Cardiac muscle cell (in vitro differentiated cells and primary cell): Measurements from ENCODE around the gene RYR1. TPM values are rescaled to one million over a fixed set of nuclear protein-coding genes. Genes with fewer than 3 reads are reported as not detected.
A peak's percentile ranks its signal among the peaks of the same experiment; 100 is the strongest.

ENCODE experiments used
- DNase-seq, 2 donors: peaks; one replicate each; pipeline versions ENCODE4 v3.0.0 to v3.0.0-alpha.2; 2010 to 2017; ENCODE audit warnings: low read depth in 1 of 2, low spot score in 1 of 2
- H3K27ac ChIP-seq: fragments of 200-600 bp; sonication (generic); 2 replicates; pipeline ENCODE4 v1.5.1; 2016
- H3K27me3 ChIP-seq: fragments of 200-600 bp; sonication (generic); 2 replicates; pipeline ENCODE4 v1.6.0; 2016; ENCODE audit warnings: control low read depth
- H3K36me3 ChIP-seq: fragments of 200-600 bp; sonication (generic); 2 replicates; pipeline ENCODE4 v1.5.1; 2016; ENCODE audit warnings: control low read depth
- H3K4me1 ChIP-seq: fragments of 200-600 bp; sonication (generic); 2 replicates; pipeline ENCODE4 v1.8.1; 2017; ENCODE audit warnings: low read depth, mild to moderate bottlenecking, mixed run types
- H3K4me3 ChIP-seq: fragments of 200-600 bp; sonication (generic); 2 replicates; pipeline ENCODE4 v1.5.1; 2016; ENCODE audit warnings: mild to moderate bottlenecking
- H3K9me3 ChIP-seq: fragments of 200-600 bp; sonication (generic); 2 replicates; pipeline ENCODE4 v1.5.1; 2017; ENCODE audit warnings: low read depth, mild to moderate bottlenecking, control low read depth
- CTCF ChIP-seq: IDR thresholded peaks from 2 replicates; pipeline ENCODE4 v1.5.1; 2012; ENCODE audit warnings: low read depth, mild to moderate bottlenecking, low read length
- polyA plus RNA-seq: library from polyadenylated mRNA; unstranded; fragments of >200 nt; fragmentation: Nextera tagmentation; extraction: Ambion mirVana; gene quantifications from 2 replicates; pipeline ENCODE4 v1.2.1, GENCODE V29; 2016
- total RNA-seq: library from RNA; depleted of rRNA; stranded (reverse); fragments of >200 nt; gene quantifications from 2 replicates; pipeline ENCODE4 v1.2.3, GENCODE V29; 2016

RYR1 gene
- total and polyA plus RNA-seq, 2 experiments from 2014 or later, result 0.71 to 12.8 TPM

GRCh38 chr19:38544569-38545315 lies 111.3 kb downstream of the RYR1 start:
- no peaks in the 10 kb centered on the region for H3K4me1 ChIP-seq
- TF ChIP-seq CTCF, result peak; percentile 58
- no peaks in the 10 kb centered on the region for H3K27me3 ChIP-seq
- H3K27ac ChIP-seq, result no peak overlapping the region
- DNase-seq, result peak in 1 of 2 donors; percentile 10
- no peaks in the 10 kb centered on the region for H3K9me3 ChIP-seq
- H3K4me3 ChIP-seq, result no peak overlapping the region
- no peaks in the 10 kb centered on the region for H3K36me3 ChIP-seq

GRCh38 chr19:38545596-38545995 lies 112.1 kb downstream of the RYR1 start:
- no peak for TF ChIP-seq CTCF
- Histone ChIP-seq H3K4me1 (no peaks in the 10 kb centered on the region), H3K27ac (no peak overlapping the region), H3K27me3 (no peaks in the 10 kb centered on the region), H3K9me3 (no peaks in the 10 kb centered on the region), H3K36me3 (no peaks in the 10 kb centered on the region), H3K4me3 (no peak overlapping the region)
- peak in 1 of 2 donors; percentile 26 for DNase-seq

GRCh38 chr19:38547421-38547820 lies 113.9 kb downstream of the RYR1 start:
- H3K36me3 ChIP-seq, result no peaks in the 10 kb centered on the region
- no peak overlapping the region for H3K27ac ChIP-seq
- H3K9me3 ChIP-seq, result no peaks in the 10 kb centered on the region
- H3K4me3 ChIP-seq, result no peak overlapping the region
- H3K4me1 ChIP-seq, result no peaks in the 10 kb centered on the region
- TF ChIP-seq CTCF, result no peak
- no peaks in the 10 kb centered on the region for H3K27me3 ChIP-seq
- no peak for DNase-seq

GRCh38 chr19:38549061-38549460 lies 115.6 kb downstream of the RYR1 start:
- no peak for DNase-seq
- H3K27ac ChIP-seq, result no peak overlapping the region
- H3K36me3 ChIP-seq, result no peaks in the 10 kb centered on the region
- no peaks in the 10 kb centered on the region for H3K4me1 ChIP-seq
- no peak for TF ChIP-seq CTCF
- no peaks in the 10 kb centered on the region for H3K27me3 ChIP-seq
- no peak overlapping the region for H3K4me3 ChIP-seq
- H3K9me3 ChIP-seq, result no peaks in the 10 kb centered on the region

- Histone ChIP-seq H3K4me1 (no peaks in the 10 kb centered on the region), H3K4me3 (no peak overlapping the region)
- TF ChIP-seq CTCF, result no peak
Measured at GRCh38 chr19:38549942-38550341, 116.5 kb downstream of the RYR1 start.

More at GRCh38 chr19:38549942-38550341, 116.5 kb downstream of the RYR1 start:
- no peak overlapping the region for H3K27ac ChIP-seq
- no peaks in the 10 kb centered on the region for H3K36me3 ChIP-seq
- H3K9me3 ChIP-seq, result no peaks in the 10 kb centered on the region
- no peak for DNase-seq
- H3K27me3 ChIP-seq, result no peaks in the 10 kb centered on the region
